GM20000 (cell line): ENCODE data around the gene CAND2.

Experiments used
- DNase-seq: peaks from one replicate; pipeline ENCODE4 v3.0.0; 2012; ENCODE audit warnings: low spot score
- TF ChIP-seq, protein P1 (sequence below): IDR thresholded peaks from 2 replicates; pipeline ENCODE4 v1.5.1; 2012; ENCODE audit warnings: mild to moderate bottlenecking, control low read depth; ENCODE audit errors: extremely low read depth, missing control alignments

Gene CAND2

DNA sequence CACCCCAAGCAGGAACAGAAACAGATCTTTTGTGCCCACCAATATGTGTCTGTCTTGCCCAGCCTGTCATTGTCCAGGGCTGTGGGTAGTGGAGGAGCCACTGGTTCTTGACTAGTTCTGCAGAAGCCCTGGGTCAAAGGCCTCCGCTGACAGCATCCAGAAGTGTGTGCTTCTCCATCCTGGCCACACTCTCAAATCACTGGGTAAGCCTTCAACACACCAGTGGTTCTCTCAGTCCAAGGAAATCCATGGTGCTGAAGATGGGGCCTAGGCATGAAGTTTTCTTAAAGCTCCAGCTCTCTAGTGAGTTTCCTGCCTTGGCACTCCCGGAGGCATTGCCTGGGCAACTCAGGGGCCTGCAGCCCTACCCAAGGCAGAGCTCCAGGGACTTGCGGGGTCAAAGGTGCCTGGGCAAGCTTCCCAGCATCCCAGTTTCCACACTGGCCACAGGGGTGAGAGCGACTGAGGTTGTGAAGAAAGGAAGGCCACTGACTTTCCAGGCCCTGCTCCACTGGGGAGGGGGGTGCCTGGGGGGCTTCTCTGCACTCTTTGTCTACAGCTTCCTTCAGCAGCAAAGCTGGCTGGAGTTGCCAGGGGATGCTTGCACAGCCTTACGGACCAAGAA is 82.8 kb downstream of the CAND2 start:
- no peak for DNase-seq
- TF ChIP-seq, protein P1, sequence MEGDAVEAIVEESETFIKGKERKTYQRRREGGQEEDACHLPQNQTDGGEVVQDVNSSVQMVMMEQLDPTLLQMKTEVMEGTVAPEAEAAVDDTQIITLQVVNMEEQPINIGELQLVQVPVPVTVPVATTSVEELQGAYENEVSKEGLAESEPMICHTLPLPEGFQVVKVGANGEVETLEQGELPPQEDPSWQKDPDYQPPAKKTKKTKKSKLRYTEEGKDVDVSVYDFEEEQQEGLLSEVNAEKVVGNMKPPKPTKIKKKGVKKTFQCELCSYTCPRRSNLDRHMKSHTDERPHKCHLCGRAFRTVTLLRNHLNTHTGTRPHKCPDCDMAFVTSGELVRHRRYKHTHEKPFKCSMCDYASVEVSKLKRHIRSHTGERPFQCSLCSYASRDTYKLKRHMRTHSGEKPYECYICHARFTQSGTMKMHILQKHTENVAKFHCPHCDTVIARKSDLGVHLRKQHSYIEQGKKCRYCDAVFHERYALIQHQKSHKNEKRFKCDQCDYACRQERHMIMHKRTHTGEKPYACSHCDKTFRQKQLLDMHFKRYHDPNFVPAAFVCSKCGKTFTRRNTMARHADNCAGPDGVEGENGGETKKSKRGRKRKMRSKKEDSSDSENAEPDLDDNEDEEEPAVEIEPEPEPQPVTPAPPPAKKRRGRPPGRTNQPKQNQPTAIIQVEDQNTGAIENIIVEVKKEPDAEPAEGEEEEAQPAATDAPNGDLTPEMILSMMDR: no peak

DNA sequence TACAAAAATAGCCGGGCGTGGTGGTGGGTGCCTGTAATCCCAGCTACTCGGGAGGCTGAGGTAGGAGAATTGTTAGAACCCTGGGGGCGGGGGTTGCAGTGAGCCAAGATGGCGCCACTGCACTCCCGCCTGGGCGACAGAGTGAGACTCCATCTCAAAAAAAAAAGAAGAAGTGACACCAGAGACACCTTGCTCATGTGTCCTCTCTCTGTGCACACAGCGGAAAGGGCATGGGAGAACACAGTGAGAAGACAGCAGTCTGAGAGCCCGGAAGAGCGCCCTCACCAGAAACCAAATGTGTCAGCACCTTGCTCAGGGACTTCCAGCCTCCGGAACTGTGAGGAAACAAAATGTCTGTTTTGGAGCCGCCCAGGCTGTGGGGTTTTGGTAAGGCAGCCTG is 85.4 kb downstream of the CAND2 start:
- DNase-seq: peak; percentile 70

DNA sequence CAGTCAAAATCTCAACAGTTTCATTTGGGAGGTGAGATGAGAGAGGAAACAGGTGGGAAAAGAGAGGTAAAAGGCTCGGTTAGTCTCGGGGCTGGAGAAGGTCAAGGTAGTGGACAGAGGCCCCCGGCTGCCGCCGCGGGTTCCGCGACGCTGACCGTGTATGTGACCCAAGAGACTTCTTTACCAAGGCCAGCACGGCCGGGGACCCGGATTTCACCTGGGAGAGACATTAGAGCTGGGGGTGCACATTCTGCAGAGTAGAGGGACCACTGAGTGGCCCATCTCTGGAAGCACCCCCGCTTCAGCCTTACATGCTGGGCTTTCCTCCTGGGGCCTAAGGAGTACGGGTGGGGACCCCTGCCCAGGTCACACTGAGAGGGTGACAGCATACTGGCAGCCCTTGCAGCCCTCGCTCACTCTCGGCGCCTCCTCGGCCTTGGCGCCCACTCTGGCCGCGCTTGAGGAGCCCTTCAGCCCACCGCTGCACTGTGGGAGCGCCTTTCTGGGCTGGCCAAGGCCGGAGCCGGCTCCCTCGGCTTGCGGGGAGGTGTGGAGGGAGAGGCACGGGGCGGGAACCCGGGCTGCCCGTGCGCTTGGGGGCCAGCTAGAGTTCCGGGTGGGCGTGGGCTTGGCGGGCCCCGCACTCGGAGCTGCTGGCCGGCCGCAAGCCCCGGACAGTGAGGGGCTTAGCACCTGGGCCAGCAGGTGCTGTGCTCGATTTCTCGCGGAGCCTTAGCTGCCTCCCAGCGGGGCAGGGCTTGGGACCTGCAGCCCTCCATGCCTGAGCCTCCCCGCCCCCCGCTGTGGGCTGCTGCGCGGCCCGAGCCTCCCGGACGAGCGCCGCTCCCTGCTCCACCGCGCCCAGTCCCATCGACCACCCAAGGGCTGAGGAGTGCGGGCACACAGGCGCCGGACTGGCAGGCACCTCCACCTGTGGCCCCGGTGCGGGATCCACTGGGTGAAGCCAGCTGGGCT is 86.1 kb downstream of the CAND2 start:
- TF ChIP-seq, protein P1: no peak
- DNase-seq: no peak

DNA sequence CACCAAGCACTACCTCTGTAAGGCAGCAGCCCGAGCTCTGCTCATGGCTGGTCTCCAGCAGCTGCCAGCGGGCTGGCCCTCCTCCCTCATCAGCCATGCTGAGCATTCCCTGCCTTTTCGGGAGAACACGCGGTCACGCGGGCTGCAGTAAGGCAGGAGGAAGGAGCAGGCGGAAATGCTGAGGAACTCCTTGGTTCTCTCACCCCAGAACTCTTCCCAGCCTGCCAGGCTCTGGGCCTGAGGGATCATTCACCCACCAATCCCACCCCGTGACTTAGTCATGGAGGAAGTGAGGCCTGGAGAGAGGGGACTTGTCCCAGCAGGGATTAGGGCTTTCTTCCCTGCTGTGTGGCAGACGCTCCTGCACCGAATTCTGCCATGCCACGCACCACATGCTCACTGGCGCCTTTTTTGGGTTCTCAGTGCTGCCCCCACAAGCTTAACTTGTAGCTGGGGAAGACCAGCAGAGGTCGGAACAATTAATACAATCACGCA is 87.8 kb downstream of the CAND2 start:
- DNase-seq: no peak
- TF ChIP-seq, protein P1: no peak
